C4-2B (cell line): ENCODE measurements around the gene LEPROT.
A peak's percentile ranks its signal among the peaks of the same experiment; 100 is the strongest.
"Not testable (repeated sequence)": the region's sequence is repeated elsewhere in the genome, so short reads cannot be mapped to it uniquely, and the experiment has no call there.

Experiments
- H3K27ac ChIP-seq: fragments of 450-650 bp; 2 replicates; pipeline ENCODE4 v1.5.1; 2017
- CTCF ChIP-seq: fragments of 450-650 bp; conservative IDR thresholded peaks from 2 replicates; pipeline ENCODE4 v1.5.1; 2017; ENCODE audit warnings: mild to moderate bottlenecking
- ZFX ChIP-seq: fragments of 450-650 bp; IDR thresholded peaks from 2 replicates; pipeline ENCODE4 v1.6.1; 2017

LEPROT gene

GRCh38 chr1:65420590-65421350 lies at the start of gene LEPROT, which contains the start of gene LEPR:
Gene LEPROT, plus strand, starts transcription at chr1:65420668. Its CDS starts 57 bp downstream, at chr1:65420725.
Gene LEPR, plus strand, starts transcription at chr1:65420668. Its CDS starts 144,898 bp downstream, at chr1:65565566.
- H3K27ac ChIP-seq, result peak within 1 kb of the TSS; percentile 97
- TF ChIP-seq CTCF (no peak), ZFX (peak; percentile 70)

GRCh38 chr1:65371544-65371943 lies 48.9 kb upstream of the LEPROT start:
- no peak for TF ChIP-seq ZFX
- no peak for TF ChIP-seq CTCF
- no peak overlapping the region for H3K27ac ChIP-seq

DNA sequence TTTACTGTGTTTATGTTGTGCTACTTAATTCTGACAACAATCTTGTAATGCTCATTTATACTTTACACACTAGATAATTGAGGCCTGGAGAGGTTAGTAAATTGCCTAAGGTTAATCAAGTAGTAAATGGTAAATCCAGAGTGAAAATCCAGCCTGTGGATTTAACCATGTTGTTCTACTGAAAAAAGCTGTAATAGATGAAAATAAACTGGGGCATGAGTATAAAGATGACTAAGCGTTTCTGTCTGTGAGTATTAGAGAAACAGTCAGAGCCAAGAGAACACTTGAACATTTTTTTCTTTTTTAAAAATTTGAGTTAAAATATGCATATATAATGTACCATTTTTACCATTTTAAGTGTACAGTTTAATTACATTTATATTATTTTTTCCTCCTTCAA lies 47.9 kb upstream of the LEPROT start:
- H3K27ac ChIP-seq, result no peak overlapping the region
- TF ChIP-seq CTCF, result no peak
- no peak for TF ChIP-seq ZFX

- no peak overlapping the region for H3K27ac ChIP-seq
- TF ChIP-seq CTCF, result no peak
- TF ChIP-seq ZFX, result no peak
These were observed 42.8 kb upstream of the LEPROT start for GRCh38 chr1:65377496-65378246.

DNA sequence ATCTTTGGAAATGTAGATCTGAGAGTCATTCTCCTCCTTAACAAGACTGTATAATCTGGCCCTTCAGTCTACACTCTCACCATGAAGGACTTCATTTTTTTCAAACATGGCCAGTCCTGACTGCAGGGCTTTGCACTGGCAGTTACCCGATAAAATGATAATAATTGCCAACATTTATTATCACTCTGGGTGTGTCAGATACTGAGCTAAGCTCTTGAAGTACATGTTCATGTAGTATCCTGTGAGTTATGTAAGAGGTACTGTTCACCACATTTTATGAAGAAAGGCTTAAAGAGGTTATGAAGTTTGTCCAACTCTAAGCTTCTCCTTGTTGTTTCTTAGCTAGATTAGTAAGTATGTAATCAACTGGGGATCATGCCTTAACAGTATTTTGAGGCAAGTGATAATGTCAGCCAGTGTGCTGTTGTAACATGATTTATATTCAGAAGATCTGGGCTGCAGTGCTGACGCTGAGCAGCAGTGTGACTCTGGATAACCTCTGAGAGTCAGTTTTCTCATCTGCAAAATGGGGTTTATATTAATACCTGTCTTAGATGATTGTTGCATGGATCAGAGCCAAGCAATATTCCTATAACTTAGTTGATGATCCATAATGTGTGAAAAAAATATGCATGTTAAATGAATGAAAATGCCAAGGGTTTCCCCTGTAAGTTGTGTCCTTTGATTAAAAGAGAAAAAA lies 42.1 kb upstream of the LEPROT start:
- H3K27ac ChIP-seq, result no peak overlapping the region
- TF ChIP-seq ZFX (no peak), CTCF (no peak)

DNA sequence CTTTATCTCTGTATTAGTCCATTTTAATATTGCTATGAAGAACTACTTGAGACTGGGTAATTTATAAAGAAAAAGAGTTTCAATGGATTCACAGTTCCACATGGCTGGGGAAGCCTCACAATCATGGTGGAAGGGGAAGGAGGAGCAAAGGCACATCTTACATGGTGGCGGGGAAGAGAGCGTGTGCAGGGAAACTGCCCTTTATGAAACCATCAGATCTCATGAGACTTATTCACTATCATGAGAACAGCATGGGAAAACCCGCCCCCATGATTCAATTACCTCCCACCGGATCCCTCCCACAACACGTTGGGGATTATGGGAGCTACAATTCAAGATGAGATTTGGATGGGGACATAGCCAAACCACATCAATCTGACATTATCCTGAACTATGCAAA lies 36.0 kb upstream of the LEPROT start:
- H3K27ac ChIP-seq, result not testable (repeated sequence)

- no peak overlapping the region for H3K27ac ChIP-seq
- TF ChIP-seq ZFX, result no peak
- no peak for TF ChIP-seq CTCF
These were observed 34.0 kb upstream of the LEPROT start for GRCh38 chr1:65386439-65386838.
